HAP-1 (cell line): ENCODE results near the gene CFAP43.

ENCODE experiments used
- DNase-seq, 2 experiments: peaks; one replicate each; pipeline ENCODE4 v3.0.0-alpha.2; 2016 to 2020; ENCODE audit warnings: low spot score in 2 of 2
- H3K27me3 ChIP-seq: fragments of 250-450 bp; sonication (Bioruptor Pico); 2 replicates; pipeline ENCODE4 v1.5.1; 2020; ENCODE audit warnings: low read depth, mild to moderate bottlenecking, moderate library complexity
- H3K36me3 ChIP-seq: fragments of 250-450 bp; sonication (Bioruptor Pico); replicated peaks from 2 replicates; pipeline ENCODE4 v1.5.1; 2020; ENCODE audit warnings: mild to moderate bottlenecking
- H3K4me1 ChIP-seq: fragments of 250-450 bp; sonication (Bioruptor Pico); 2 replicates; pipeline ENCODE4 v1.5.1; 2020; ENCODE audit warnings: mild to moderate bottlenecking
- H3K4me3 ChIP-seq: fragments of 250-450 bp; sonication (Bioruptor Pico); 2 replicates; pipeline ENCODE4 v1.5.1; 2020; ENCODE audit warnings: mild to moderate bottlenecking, moderate library complexity
- H3K9me3 ChIP-seq: fragments of 250-450 bp; sonication (Bioruptor Pico); 2 replicates; pipeline ENCODE4 v1.5.1; 2020; ENCODE audit warnings: mild to moderate bottlenecking, moderate library complexity
- in situ Hi-C: fragments of 300-500 bp; cut with MboI; formaldehyde crosslinking; loops from 3 replicates; pipeline ENCODE4 v1.14.3; 2020; ENCODE audit warnings: low sequenced_read_pairs, inconsistent platforms, mixed read lengths

CFAP43 gene

DNA sequence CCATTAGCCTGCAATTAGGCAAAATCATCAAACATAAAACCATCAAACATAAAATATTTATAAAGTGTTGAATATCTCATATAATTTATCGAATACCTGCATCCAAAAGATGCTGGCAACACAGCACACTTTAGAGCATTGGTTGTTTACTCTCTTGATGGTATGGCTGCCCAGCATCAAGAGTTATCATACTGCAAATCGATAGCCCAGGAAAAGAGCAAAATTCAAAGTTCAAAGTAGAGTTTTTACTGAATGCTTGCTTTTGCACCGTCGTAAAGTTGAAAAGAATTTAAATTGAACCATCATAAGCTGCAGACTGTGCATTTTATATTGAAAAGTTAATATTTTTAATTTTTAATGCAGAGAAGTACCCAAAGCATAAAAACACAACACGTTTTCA is 32.6 kb upstream of the CFAP43 start:
- H3K27me3 ChIP-seq: no peaks in the 10 kb centered on the region
- no peaks in the 10 kb centered on the region for H3K9me3 ChIP-seq
- peaks cover 5% of the 10 kb centered on the region; the same call in 1 of the 2 replicates for H3K4me1 ChIP-seq
- no peak overlapping the region for H3K4me3 ChIP-seq
- DNase-seq: no peak
- in situ Hi-C loops: no loop called here
- peaks cover 68% of the 10 kb centered on the region for H3K36me3 ChIP-seq

DNA sequence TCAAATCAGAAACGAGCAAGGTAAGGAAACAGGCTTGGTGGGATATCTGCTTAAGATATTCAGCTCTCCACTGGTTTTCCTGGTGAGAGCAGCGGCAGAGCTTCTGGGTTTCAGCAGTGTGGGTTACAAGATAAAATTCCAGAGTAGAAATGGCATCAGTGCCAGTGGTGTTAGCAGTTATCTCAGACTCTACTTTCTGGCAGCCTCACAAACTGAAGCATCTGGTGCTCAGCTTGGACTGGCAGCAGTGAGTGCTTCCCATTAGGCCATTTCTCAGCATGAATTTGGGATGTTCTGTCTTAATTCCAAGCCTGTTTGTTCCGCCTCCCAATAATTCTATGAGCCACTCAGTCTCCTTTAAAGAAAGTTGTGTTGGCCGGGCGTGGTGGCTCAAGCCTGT is 29.9 kb upstream of the CFAP43 start:
- no peak for DNase-seq
- peaks cover 87% of the 10 kb centered on the region for H3K36me3 ChIP-seq
- peaks cover under 1% of the 10 kb centered on the region; the same call in 1 of the 2 replicates for H3K4me1 ChIP-seq
- H3K9me3 ChIP-seq: no peaks in the 10 kb centered on the region
- H3K4me3 ChIP-seq: no peak overlapping the region
- no peaks in the 10 kb centered on the region for H3K27me3 ChIP-seq
- in situ Hi-C loops: no loop called here

DNA sequence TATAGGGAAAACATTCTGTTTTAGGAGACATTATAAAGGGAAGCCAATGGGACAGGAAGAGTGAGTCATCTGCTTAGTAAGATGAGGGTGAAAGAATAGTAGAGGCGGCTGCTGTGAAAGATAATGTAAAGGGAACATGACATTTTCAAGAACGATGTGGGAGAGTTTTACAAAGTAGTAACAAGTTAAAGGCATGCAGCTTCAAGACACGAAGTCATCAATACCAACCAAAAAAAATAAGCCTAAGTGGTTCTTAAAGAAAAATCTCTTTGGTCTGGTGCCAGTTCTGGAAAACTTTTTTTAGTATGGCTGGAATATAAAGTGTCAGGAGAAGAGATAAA is 28.6 kb upstream of the CFAP43 start:
- in situ Hi-C loops: no loop called here
- no peak for DNase-seq
- Histone ChIP-seq H3K36me3 (peaks cover 75% of the 10 kb centered on the region), H3K4me1 (peaks cover 11% of the 10 kb centered on the region), H3K27me3 (no peaks in the 10 kb centered on the region), H3K9me3 (no peaks in the 10 kb centered on the region), H3K4me3 (no peak overlapping the region)

DNA sequence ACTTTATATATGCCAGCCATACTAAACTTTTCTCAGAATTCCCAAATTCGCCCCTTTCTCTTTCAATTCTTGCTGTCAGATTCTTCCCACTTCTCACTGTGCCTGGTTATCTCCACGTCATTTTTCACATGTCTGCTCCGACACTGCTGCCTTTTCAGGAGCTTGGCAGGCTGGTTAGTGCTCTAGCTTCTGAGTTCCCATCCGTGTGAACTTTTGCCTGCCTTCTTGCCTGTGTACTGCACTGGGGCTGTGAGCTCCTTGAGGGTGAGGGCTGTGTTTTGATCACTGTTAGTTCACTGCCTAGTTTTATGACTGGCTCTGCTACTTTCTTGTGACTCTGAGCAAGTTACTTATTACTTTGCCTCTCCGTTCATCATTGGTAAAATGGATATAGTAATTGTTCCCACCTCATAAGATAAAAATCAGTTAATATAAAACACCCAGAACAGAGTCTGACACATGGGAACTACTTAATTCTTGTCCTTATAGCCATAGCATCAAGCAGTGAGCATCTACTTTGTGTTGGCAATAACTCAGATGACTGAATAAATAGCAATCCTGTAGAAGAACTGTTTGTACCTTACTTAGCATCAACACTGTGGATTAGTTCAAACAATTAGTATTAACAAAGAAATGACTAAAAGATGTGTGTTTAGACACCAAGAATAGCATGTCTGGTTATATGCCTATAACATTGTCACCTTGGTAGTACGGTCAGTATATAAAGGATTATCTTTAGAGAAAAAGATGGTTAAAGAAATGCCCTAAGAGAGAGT is 28.0 kb upstream of the CFAP43 start:
- DNase-seq: no peak
- H3K27me3 ChIP-seq: no peaks in the 10 kb centered on the region
- in situ Hi-C loops: no loop called here
- H3K36me3 ChIP-seq: peaks cover 69% of the 10 kb centered on the region
- H3K4me1 ChIP-seq: peaks cover 14% of the 10 kb centered on the region
- H3K9me3 ChIP-seq: no peaks in the 10 kb centered on the region
- H3K4me3 ChIP-seq: no peak overlapping the region

DNA sequence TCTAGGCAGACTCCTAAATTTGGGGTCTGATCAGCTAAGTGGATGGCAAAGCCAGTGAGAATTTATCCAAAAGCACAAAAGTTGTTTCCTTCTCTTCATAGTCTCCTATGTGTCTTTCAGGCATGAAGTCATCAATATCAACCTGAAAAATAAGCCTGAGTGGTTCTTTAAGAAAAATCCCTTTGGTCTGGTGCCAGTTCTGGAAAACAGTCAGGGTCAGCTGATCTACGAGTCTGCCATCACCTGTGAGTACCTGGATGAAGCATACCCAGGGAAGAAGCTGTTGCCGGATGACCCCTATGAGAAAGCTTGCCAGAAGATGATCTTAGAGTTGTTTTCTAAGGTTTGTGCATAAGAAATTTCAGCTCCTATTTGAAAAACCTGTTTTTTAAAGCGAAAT is 27.3 kb upstream of the CFAP43 start:
- in situ Hi-C loops: no loop called here
- H3K4me1 ChIP-seq: peaks cover 15% of the 10 kb centered on the region
- H3K36me3 ChIP-seq: peaks cover 62% of the 10 kb centered on the region
- no peaks in the 10 kb centered on the region for H3K9me3 ChIP-seq
- DNase-seq: no peak
- H3K4me3 ChIP-seq: no peak overlapping the region
- H3K27me3 ChIP-seq: no peaks in the 10 kb centered on the region

DNA sequence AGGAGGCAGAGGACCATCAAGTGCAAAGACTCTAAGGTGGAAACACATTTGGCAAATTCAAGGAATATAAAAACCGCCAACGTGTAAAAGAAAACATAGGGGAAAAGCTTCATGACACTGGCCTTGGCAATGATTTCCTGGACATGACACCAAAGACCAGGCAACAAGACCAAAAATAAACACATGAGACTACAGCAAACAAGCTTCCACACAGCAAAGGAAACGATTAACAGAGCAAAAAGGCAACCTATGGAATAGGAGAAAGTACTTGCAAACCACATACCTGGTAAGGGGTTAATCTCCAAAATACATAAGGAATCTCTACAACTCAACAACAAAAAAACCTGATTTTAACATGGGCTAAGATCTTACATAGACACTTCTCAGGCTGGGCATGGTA is 26.0 kb upstream of the CFAP43 start:
- no peaks in the 10 kb centered on the region for H3K9me3 ChIP-seq
- peaks cover 51% of the 10 kb centered on the region for H3K36me3 ChIP-seq
- DNase-seq: no peak
- H3K4me1 ChIP-seq: peaks cover 23% of the 10 kb centered on the region
- in situ Hi-C loops: no loop called here
- no peaks in the 10 kb centered on the region for H3K27me3 ChIP-seq
- no peak overlapping the region for H3K4me3 ChIP-seq

DNA sequence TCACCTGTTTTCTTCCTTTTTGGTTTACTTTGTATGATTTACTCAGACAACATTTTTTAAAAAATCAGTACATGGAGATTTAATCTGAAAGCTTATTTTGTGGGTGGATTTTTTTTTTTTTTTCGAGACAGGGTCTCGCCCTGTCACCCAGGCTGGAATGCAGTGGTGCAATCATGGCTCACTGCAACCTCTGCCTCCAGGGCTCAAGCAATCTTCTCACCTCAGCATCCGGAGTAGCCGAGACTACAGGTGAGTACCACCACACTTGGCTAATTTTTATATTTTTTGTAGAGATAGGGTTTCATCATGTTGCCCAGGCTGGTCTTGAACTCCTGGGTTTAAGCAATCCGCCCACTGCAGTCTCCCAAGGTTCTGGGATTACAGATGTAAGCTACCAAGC is 25.1 kb upstream of the CFAP43 start:
- in situ Hi-C loops: no loop called here
- Histone ChIP-seq H3K4me3 (no peak overlapping the region), H3K9me3 (no peaks in the 10 kb centered on the region), H3K36me3 (peaks cover 46% of the 10 kb centered on the region), H3K27me3 (no peaks in the 10 kb centered on the region), H3K4me1 (peaks cover 23% of the 10 kb centered on the region)
- no peak for DNase-seq

DNA sequence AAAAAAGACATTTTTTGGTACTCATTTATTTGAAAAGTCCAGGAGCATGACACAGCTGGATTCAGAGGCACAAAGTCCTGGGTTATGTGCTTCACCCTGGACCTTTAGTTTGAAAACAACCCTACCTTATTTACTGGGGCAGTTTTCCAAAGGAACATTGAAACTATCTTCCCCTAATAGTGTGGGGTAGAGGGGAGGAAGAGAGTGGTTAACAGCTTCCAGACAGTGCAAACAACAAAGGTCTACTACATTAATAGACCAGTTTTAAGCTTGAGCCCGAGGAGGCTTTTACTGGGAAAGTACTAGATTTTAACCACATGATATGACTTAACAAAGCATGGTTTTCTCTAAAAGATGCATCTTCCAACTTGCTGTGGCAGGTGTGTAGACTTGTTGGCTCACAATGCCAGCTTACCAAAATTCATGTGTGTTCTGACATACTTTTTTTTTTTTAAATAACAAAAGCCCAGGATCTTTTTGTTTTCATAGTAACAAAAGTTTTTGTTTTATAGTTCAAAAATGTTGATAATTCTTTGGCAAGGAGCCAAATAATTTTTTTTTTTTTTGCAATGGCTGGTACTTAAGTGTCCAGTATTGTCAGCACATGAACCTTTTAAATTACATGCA is 24.3 kb upstream of the CFAP43 start:
- peaks cover 40% of the 10 kb centered on the region for H3K36me3 ChIP-seq
- peak overlapping the region; percentile 76 for H3K4me3 ChIP-seq
- in situ Hi-C loops: no loop called here
- peaks cover 23% of the 10 kb centered on the region for H3K4me1 ChIP-seq
- H3K27me3 ChIP-seq: no peaks in the 10 kb centered on the region
- peak in 1 of 2 experiments; percentile 27 for DNase-seq
- H3K9me3 ChIP-seq: no peaks in the 10 kb centered on the region

DNA sequence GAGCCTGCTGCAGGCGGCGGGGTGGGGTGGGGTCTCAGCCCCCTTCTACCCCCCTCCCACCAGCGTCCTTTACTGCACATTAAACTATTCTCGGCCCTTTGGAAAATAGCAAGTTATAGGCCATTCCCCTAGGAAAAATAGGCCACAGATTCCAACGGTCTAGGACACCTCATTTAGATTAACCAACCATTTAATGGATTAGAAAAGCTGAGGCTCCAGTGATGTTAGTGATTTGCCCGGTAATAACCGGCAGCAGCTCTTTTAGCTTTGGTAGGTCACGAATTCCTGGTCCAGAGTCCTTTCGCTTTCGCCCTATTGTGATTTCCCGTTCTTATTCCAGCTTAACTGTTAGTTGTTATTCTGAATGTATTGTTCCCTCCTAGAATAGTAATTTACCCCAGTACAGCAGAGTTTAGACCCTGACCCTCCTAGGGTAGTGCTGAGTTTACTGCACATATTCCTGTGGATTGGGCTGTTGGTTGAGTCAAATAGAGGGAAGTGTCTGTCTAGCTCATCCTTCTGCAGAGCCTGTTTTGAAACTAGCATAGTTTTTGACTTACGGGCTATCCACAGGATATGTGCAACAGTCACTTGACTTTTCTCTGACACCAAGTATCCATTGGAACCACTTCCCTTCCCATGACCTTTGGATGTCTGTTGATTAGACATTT is 23.3 kb upstream of the CFAP43 start:
- no peaks in the 10 kb centered on the region for H3K9me3 ChIP-seq
- no peaks in the 10 kb centered on the region for H3K27me3 ChIP-seq
- peak overlapping the region; percentile 76 for H3K4me3 ChIP-seq
- H3K36me3 ChIP-seq: peaks cover 30% of the 10 kb centered on the region
- in situ Hi-C loops: no loop called here
- peaks cover 28% of the 10 kb centered on the region for H3K4me1 ChIP-seq
- peak; percentile 39 to 54 for DNase-seq

DNA sequence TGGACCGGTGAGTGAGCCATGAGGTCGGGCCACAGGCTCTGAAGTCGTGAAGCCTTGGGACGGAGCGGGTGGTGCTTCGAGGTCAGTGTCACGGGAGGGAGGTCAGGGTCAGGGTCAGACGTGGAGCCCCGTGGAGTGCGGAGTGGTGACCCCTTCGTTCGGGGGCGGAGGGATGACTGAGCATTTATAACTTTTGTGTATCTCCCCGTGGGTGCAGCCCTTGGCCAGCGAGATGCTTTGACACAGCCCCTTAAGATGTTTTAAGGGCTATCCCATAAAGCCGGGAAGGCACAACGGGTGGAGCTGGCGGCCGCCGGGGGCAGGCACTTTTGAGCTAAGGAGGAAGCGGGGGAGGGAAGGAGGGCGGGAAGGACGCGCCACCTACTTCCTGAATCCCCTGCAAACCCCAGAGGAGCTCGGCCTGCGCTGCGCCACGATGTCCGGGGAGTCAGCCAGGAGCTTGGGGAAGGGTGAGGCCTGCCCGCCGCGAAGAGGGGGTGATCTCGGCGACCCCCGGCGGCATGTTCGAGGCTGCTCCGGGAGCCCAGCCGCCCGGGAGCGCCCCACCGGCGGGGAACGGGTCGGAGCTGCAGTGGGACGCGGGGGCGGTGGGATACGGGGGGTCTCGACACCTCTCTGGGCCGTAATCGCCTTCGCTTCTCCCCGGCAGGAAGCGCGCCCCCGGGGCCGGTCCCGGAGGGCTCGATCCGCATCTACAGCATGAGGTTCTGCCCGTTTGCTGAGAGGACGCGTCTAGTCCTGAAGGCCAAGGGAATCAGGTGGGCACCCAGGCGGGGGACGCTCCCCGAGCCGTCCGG is 22.5 kb upstream of the CFAP43 start, which contains the start of gene GSTO1:
TSS of gene GSTO1 (plus strand) at position 400 of the 818 bp plus-strand sequence. CDS start at position 437, 37 bp downstream.
- H3K4me1 ChIP-seq: peaks cover 28% of the 10 kb centered on the region
- no peaks in the 10 kb centered on the region for H3K9me3 ChIP-seq
- H3K4me3 ChIP-seq: peak within 1 kb of the TSS; percentile 76
- H3K36me3 ChIP-seq: peaks cover 22% of the 10 kb centered on the region
- no peaks in the 10 kb centered on the region for H3K27me3 ChIP-seq
- peak; percentile 77 to 88 for DNase-seq
- in situ Hi-C loops: no loop called here

DNA sequence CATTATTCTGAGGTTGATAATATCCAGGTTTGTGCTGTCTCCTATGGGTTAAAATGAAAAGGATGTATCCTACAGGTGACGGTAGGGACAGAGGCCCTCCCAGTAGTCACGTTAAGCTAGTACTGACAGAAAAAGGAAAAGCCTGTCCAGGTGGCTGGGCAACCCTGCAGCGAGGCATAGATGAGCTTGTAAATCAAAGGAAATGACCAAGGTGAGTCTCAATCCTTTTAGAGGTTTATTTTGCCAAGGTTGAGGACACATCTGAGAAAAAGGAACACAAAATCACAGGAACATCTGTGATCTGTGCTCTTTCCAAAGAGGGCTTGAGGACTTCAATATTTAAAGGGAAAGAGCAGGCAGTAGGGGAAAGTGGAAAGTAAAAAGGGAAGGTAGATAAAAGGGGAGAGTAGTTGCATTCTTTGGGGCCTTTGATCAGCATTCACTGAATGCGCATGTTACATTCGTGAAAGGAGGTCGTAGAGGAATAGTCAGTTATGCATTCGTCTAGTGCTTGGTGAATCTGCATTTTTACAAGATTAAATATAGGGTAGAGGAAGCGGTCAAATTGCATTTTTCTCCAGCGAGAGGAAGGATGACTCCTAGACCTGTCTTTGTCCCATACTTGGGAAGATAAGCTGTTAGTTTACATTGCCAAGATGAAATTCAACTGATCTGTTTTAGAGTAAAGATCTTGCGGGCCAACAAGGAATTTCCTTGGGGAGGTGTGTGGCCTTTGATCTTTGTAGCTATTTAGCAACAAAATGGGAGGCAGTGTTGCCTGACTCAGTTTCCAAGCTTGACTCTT is 21.6 kb upstream of the CFAP43 start:
- H3K27me3 ChIP-seq: no peaks in the 10 kb centered on the region
- no peaks in the 10 kb centered on the region for H3K9me3 ChIP-seq
- no peak for DNase-seq
- H3K36me3 ChIP-seq: peaks cover 15% of the 10 kb centered on the region
- peak overlapping the region; percentile 76 for H3K4me3 ChIP-seq
- in situ Hi-C loops: no loop called here
- peaks cover 28% of the 10 kb centered on the region for H3K4me1 ChIP-seq

DNA sequence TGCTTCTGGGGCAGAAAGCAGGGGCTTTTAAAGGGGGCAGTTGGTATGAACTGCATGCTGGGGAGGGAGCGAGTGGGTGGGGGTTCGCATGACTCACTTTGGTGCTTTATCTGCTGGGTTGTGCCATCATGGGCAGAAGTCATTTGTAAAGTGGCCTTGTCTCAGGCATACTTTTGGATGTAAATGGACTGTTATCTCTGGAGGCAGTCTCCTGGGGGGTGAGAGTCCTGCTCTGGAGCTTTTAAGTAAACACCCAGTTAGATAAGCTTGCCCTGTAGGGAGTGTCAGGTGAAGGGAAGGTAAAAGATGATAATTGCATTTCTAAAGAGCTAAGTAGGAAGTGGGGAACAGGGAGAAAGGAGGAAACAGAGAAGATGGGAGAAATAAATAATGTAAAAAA is 20.9 kb upstream of the CFAP43 start:
- in situ Hi-C loops: no loop called here
- Histone ChIP-seq H3K4me1 (peaks cover 28% of the 10 kb centered on the region), H3K4me3 (no peak overlapping the region), H3K27me3 (no peaks in the 10 kb centered on the region), H3K9me3 (no peaks in the 10 kb centered on the region), H3K36me3 (peaks cover 8% of the 10 kb centered on the region)
- no peak for DNase-seq

DNA sequence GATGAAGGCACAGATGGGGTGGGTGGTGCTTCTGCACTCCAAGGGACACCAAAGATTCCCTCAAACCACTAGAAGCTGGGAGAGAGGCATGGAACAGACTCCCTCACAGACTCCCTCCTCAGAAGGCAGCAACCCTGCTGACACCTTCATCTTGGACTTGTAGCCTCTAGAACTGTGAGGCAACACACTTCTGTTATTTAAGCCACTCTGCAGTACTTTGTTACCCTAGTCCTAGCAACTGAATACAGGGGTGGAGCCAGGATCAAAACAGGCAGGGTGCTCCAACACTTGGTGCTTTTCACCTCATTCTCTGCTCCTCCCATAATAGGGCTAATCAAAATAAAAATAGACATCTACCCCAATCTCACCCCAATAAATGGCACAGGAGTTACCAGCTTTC is 20.2 kb upstream of the CFAP43 start:
- in situ Hi-C loops: no loop called here
- Histone ChIP-seq H3K4me1 (peaks cover 28% of the 10 kb centered on the region), H3K27me3 (no peaks in the 10 kb centered on the region), H3K4me3 (no peak overlapping the region), H3K9me3 (peaks cover under 1% of the 10 kb centered on the region; the same call in 1 of the 2 replicates), H3K36me3 (peaks cover under 1% of the 10 kb centered on the region; the same call in 1 of the 2 replicates)
- DNase-seq: no peak
